ENCODE measurements around the gene TMA7B. TPM values are rescaled to one million over a fixed set of nuclear protein-coding genes. Genes with fewer than 3 reads are reported as not detected.
A peak's percentile ranks its signal among the peaks of the same experiment; 100 is the strongest.

The TMA7B gene
- total RNA-seq, 1 donor from 2014 or later, result not detected

GRCh38 chr22:39994566-39995392 is 34.6 kb downstream of the TMA7B start, which contains the start of gene FAM83F:
Gene FAM83F (plus strand): TSS chr22:39994954. CDS start chr22:39995043, 89 bp downstream.
- Mint-ChIP-seq H3K4me1 (peaks cover 47% of the 10 kb centered on the region), H3K9me3 (no peaks in the 10 kb centered on the region), H3K4me3 (no peak within 1 kb of the TSS), H3K27me3 (ENCODE audit: low read depth) (peaks cover 50% of the 10 kb centered on the region), H3K27ac (ENCODE audit: unreplicated experiment) (no peak within 1 kb of the TSS), H3K36me3 (ENCODE audit: low read depth) (no peaks in the 10 kb centered on the region)
- no peak for DNase-seq (ENCODE audit: low read depth, low spot score)
- TF ChIP-seq CTCF (conservative IDR thresholded peaks at IDR 0.05), result no peak

GRCh38 chr22:39995393-39996252 is 35.4 kb downstream of the TMA7B start:
- Mint-ChIP-seq H3K27me3 (ENCODE audit: low read depth) (peaks cover 48% of the 10 kb centered on the region), H3K4me3 (peak overlapping the region; percentile 50), H3K36me3 (ENCODE audit: low read depth) (no peaks in the 10 kb centered on the region), H3K4me1 (peaks cover 56% of the 10 kb centered on the region), H3K9me3 (no peaks in the 10 kb centered on the region), H3K27ac (ENCODE audit: unreplicated experiment) (no peak overlapping the region)
- no peak for DNase-seq (ENCODE audit: low read depth, low spot score)
- TF ChIP-seq CTCF (conservative IDR thresholded peaks at IDR 0.05), result no peak

GRCh38 chr22:39996732-39997131 is 36.5 kb downstream of the TMA7B start:
- Mint-ChIP-seq H3K4me3 (peak overlapping the region; percentile 77), H3K9me3 (no peaks in the 10 kb centered on the region), H3K27me3 (ENCODE audit: low read depth) (peaks cover 46% of the 10 kb centered on the region), H3K36me3 (ENCODE audit: low read depth) (no peaks in the 10 kb centered on the region), H3K27ac (ENCODE audit: unreplicated experiment) (peak overlapping the region; percentile 31), H3K4me1 (peaks cover 67% of the 10 kb centered on the region)
- DNase-seq (ENCODE audit: low read depth, low spot score), result no peak
- TF ChIP-seq CTCF (conservative IDR thresholded peaks at IDR 0.05), result no peak

DNA sequence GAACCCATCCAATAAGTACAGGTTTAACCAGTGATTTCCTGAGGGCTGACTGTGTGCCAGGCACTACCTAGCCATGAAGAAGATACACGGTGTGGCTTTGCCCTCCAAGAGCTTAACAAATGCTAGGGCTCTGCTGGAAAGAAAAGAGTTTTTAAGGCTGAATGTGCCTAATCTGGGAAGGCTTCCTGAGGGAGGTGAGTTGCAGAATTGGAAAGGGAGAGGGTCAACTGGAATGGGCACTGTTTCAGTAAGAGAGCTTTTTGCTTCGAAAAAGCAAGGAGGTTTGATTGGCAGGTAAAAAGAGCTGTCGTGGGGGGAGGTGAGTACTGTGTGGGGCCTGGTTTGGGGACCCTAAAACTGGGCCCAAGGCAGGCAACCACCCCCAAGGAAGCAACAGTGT is 37.2 kb downstream of the TMA7B start:
- no peaks in the 10 kb centered on the region for H3K9me3 Mint-ChIP-seq
- peaks cover 74% of the 10 kb centered on the region for H3K4me1 Mint-ChIP-seq
- H3K27ac Mint-ChIP-seq (ENCODE audit: unreplicated experiment), result peak overlapping the region; percentile 79
- no peaks in the 10 kb centered on the region for H3K36me3 Mint-ChIP-seq (ENCODE audit: low read depth)
- TF ChIP-seq CTCF (conservative IDR thresholded peaks at IDR 0.05), result no peak
- peaks cover 40% of the 10 kb centered on the region for H3K27me3 Mint-ChIP-seq (ENCODE audit: low read depth)
- H3K4me3 Mint-ChIP-seq, result peak overlapping the region; percentile 77
- DNase-seq (ENCODE audit: low read depth, low spot score), result no peak

DNA sequence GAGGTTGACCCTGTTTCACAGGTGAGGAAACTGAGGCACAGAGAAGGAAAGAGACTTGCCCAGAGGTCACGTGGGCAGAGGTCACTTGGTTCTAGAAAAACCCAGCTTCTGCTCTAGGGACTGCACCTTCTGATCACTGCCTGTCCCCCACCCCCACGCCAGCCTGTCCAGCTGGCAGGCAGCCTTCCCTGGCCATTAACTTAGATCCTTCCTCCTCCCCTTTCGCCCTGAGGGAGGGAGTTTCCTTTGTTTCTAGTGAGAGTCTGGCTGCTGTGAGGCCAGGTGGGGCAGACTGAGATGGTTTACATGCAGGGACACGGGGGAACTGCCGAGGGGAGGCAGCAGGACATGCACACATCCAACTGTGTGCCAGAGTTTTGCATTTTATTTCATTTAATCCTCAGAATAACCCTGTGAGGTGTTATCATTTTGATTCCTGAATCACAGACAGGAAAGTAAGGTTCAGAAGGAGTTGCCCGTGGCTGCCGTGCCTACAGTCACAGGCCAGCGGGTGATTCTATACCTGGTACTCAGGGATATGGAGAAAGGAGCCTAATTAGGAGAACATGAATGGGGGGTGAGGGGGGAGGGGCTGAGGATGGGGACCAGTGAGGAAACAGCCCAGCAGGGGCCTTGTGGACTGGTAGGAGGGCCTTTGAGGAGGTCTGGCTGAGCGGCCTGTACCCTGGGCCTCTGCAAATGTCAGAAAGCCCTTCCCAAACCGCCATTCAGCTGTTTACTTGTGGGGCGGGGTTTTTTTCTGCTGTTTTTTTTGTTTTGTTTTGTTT is 37.9 kb downstream of the TMA7B start:
- no peaks in the 10 kb centered on the region for H3K36me3 Mint-ChIP-seq (ENCODE audit: low read depth)
- H3K4me1 Mint-ChIP-seq, result peaks cover 78% of the 10 kb centered on the region
- peak overlapping the region; percentile 80 for H3K4me3 Mint-ChIP-seq
- H3K27ac Mint-ChIP-seq (ENCODE audit: unreplicated experiment), result peak overlapping the region; percentile 96
- no peak for TF ChIP-seq CTCF (conservative IDR thresholded peaks at IDR 0.05)
- no peaks in the 10 kb centered on the region for H3K9me3 Mint-ChIP-seq
- peaks cover 34% of the 10 kb centered on the region for H3K27me3 Mint-ChIP-seq (ENCODE audit: low read depth)
- no peak for DNase-seq (ENCODE audit: low read depth, low spot score)

All from neural crest cell (in vitro differentiated cells).